B cell (primary cell): Measurements from ENCODE around the gene CMTM6. TPM values are rescaled to one million over a fixed set of nuclear protein-coding genes. Genes with fewer than 3 reads are reported as not detected.
"Not testable (repeated sequence)": the region's sequence is repeated elsewhere in the genome, so short reads cannot be mapped to it uniquely, and the experiment has no call there.

Experiments
- ATAC-seq: fragments of 200-7000 bp; cut with Tn5 transposase; one replicate; pipeline ENCODE4 v1.10.0; 2021; ENCODE audit warnings: low read depth, mild to moderate bottlenecking, moderate number of reproducible peaks, moderate library complexity
- CTCF ChIA-PET: fragments of 350-600 bp; sonication (Branson Sonifier 250); formaldehyde crosslinking; loops from one replicate; lab custom pipeline; 2021; ENCODE audit warnings: antibody characterized with exemption, inconsistent platforms; lab: Charles Lee
- POLR2A ChIA-PET: fragments of 350-600 bp; sonication (Branson Sonifier 250); formaldehyde crosslinking; loops from one replicate; lab custom pipeline; 2021; ENCODE audit warnings: antibody characterized with exemption; lab: Charles Lee
- DNase-seq: peaks from one replicate; pipeline ENCODE4 v3.0.0; 2013
- H2AFZ ChIP-seq: 2 replicates; pipeline ENCODE4 v1.6.1; 2012; ENCODE audit warnings: mild to moderate bottlenecking, low read depth, low read length; ENCODE audit not compliant: insufficient read depth, poor library complexity, severe bottlenecking
- H3K27ac ChIP-seq, 2 donors: 1 replicate in 1 of 2; 2 replicates in 1 of 2; pipeline ENCODE4 v1.5.1; 2012 to 2013; ENCODE audit warnings: low read length in 2 of 2, mild to moderate bottlenecking in 2 of 2, moderate library complexity in 1 of 2
- H3K27me3 ChIP-seq, 4 experiments: fragments of 200-600 bp in 1 of 4; sonication (generic) in 1 of 4; replicated peaks in 1 of 4; 1 replicate in 2 of 4; 2 replicates in 2 of 4; pipeline versions ENCODE4 v1.6.1 to v1.7.0; 2013 to 2016; ENCODE audit warnings: low read length in 3 of 4, mild to moderate bottlenecking in 2 of 4, mixed read lengths in 1 of 4, moderate library complexity in 1 of 4; ENCODE audit not compliant: insufficient read depth in 4 of 4, control insufficient read depth in 3 of 4; ENCODE audit errors: control extremely low read depth in 1 of 4
- H3K36me3 ChIP-seq, 2 experiments: replicated peaks in 1 of 2; 1 replicate in 1 of 2; 2 replicates in 1 of 2; pipeline versions ENCODE4 v1.6.1 to v1.7.1; 2013; ENCODE audit warnings: low read length in 1 of 2; ENCODE audit not compliant: insufficient read depth in 2 of 2, control insufficient read depth in 1 of 2; ENCODE audit errors: control extremely low read depth in 1 of 2, extremely low read depth in 1 of 2
- H3K4me1 ChIP-seq, 2 donors: fragments of 200-600 bp in 1 of 2; sonication (generic) in 1 of 2; 1 replicate in 1 of 2; 2 replicates in 1 of 2; pipeline versions ENCODE4 v1.5.1 to v1.6.1; 2013 to 2017; ENCODE audit warnings: low read length in 2 of 2; ENCODE audit not compliant: control insufficient read depth in 2 of 2, insufficient read depth in 2 of 2
- H3K4me2 ChIP-seq: replicated peaks from 2 replicates; pipeline ENCODE3; 2012; ENCODE audit warnings: mild to moderate bottlenecking, low read depth, low read length; ENCODE audit not compliant: poor library complexity, severe bottlenecking
- H3K4me3 ChIP-seq, 5 experiments: fragments of 200-600 bp in 1 of 5; sonication (generic) in 1 of 5; 1 replicate in 3 of 5; 2 replicates in 2 of 5; pipeline versions ENCODE4 v1.5.1 to v1.7.0; 2011 to 2016; ENCODE audit warnings: low read length in 4 of 5, mild to moderate bottlenecking in 4 of 5, low read depth in 2 of 5, control low read depth in 1 of 5, moderate library complexity in 1 of 5; ENCODE audit not compliant: insufficient read depth in 1 of 5; ENCODE audit errors: control extremely low read depth in 1 of 5, extremely low read depth in 1 of 5
- H3K79me2 ChIP-seq: fragments of 200-600 bp; sonication (generic); one replicate; pipeline ENCODE4 v1.6.0; 2016; ENCODE audit warnings: low read length; ENCODE audit not compliant: control insufficient read depth, insufficient read depth
- H3K9ac ChIP-seq: fragments of 200-600 bp; sonication (generic); 2 replicates; pipeline ENCODE4 v1.6.1; 2017; ENCODE audit warnings: mild to moderate bottlenecking, low read length, moderate library complexity
- H3K9me3 ChIP-seq, 3 donors: one replicate each; pipeline versions ENCODE4 v1.6.1 to v1.7.1; 2013; ENCODE audit warnings: low read length in 2 of 3; ENCODE audit not compliant: control insufficient read depth in 2 of 3, insufficient read depth in 1 of 3; ENCODE audit errors: control extremely low read depth in 1 of 3
- H4K20me1 ChIP-seq: 2 replicates; pipeline ENCODE4 v1.6.0; 2012; ENCODE audit warnings: mild to moderate bottlenecking, low read length; ENCODE audit not compliant: insufficient read depth, control insufficient read depth, poor library complexity, severe bottlenecking
- H3K27ac Mint-ChIP-seq: one replicate; pipeline ENCODE4 v1.8.0; 2021; ENCODE audit warnings: mixed read lengths
- H3K27me3 Mint-ChIP-seq: one replicate; pipeline ENCODE4 v1.8.0; 2021; ENCODE audit warnings: mixed read lengths
- H3K4me1 Mint-ChIP-seq: one replicate; pipeline ENCODE4 v1.8.0; 2021; ENCODE audit warnings: mixed read lengths
- H3K4me3 Mint-ChIP-seq: one replicate; pipeline ENCODE4 v1.8.0; 2021; ENCODE audit warnings: mixed read lengths
- H3K9me3 Mint-ChIP-seq: one replicate; pipeline ENCODE4 v1.8.0; 2022; ENCODE audit warnings: mixed read lengths; ENCODE audit not compliant: insufficient read depth
- EZH2 ChIP-seq: IDR thresholded peaks from 2 replicates; pipeline ENCODE4 v1.6.1; 2012; ENCODE audit warnings: borderline replicate concordance, low read depth, mild to moderate bottlenecking, moderate library complexity, low read length; ENCODE audit not compliant: insufficient read depth, poor library complexity, severe bottlenecking
- WGBS: methylation state at CpG from one replicate; pipeline ENCODE4 v1.1.5; 2013; ENCODE audit warnings: missing lambda C conversion rate; ENCODE audit not compliant: insufficient coverage; 5-methylcytosine and 5-hydroxymethylcytosine counted together
- intact Hi-C: fragments of 100-400 bp; cut with micrococcal nuclease; formaldehyde crosslinking; loops from one replicate; pipeline ENCODE4 v1.10.0; 2022
- polyA plus RNA-seq: library from polyadenylated mRNA; depleted of rRNA; stranded (reverse); fragments of >200 nt; gene quantifications from 2 replicates; pipeline ENCODE4 v1.2.3, GENCODE V29; 2012
- total RNA-seq, 2 donors: library from RNA; stranded (reverse); fragments of 120-200 nt in 1 of 2; gene quantifications; 1 replicate in 1 of 2; 2 replicates in 1 of 2; pipeline versions ENCODE4 v1.2.3 to v1.2.4, GENCODE V29; 2013 to 2022
- TF ChIP-seq, protein P1 (sequence below): fragments of 200-600 bp; IDR thresholded peaks from one replicate; pipeline ENCODE4 v1.8.0; 2022; ENCODE audit warnings: antibody characterized with exemption, mild to moderate bottlenecking

The CMTM6 gene
- total and polyA plus RNA-seq, 2 donors (not counting 1 experiment from before 2014, with no cell fraction given): 19.2 to 66.3 TPM

DNA sequence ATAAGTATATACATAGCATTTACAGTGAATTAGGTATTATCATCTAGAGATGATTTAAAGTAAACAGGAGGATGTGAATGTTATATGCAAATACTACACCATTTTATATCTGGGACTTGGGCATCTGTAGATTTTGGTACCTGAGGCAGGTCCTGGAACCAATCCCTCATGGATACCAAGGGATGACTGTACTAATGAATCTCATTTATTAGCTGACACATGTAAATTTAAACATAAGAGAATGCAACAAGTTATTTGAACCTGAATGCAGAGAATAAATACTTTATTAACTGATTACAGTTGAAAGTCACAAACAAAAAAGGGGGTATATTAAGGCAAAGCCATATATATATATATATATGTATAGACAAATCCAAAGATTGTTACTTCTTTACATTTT, 23.1 kb upstream of the CMTM6 start:
- CTCF ChIA-PET: no interaction called here
- intact Hi-C loops: no loop called here

DNA sequence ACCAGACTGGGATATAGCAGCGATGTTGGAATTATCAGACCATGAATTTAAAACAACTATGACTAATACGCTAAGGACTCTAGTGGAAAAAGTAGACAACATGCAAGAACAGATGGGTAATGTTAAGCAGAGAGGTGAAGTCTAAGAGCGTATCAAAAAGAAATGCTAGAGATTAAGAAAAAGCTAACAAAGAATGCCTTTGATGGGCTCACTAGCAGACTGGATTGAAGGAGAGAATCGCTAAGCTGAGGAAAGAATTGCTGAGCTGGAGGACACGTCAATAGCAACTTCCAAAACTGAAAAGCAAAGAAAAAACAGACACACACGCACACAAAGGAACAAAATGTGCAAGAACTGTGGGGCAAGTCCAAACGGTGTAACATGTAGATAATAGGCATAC, 20.0 kb upstream of the CMTM6 start:
- H3K79me2 ChIP-seq: no peaks in the 10 kb centered on the region
- H3K9me3 Mint-ChIP-seq: peaks cover 2% of the 10 kb centered on the region
- peaks cover 8 to 25% of the 10 kb centered on the region in 2 experiments for H3K36me3 ChIP-seq
- H3K9me3 ChIP-seq: no peaks in the 10 kb centered on the region
- ChIA-PET POLR2A (no interaction called here), CTCF (interaction anchor here (1.2 to 1.3 kb wide), 3 partner anchors 9 to 151 kb away, joined by 3 to 5 read pairs (median 3); no protein-coding TSS in a partner anchor)
- H3K27ac Mint-ChIP-seq: no peak overlapping the region
- no peak overlapping the region for H3K4me2 ChIP-seq
- no peaks in the 10 kb centered on the region for H4K20me1 ChIP-seq
- H3K4me1 ChIP-seq: no peaks in the 10 kb centered on the region
- H3K27ac ChIP-seq: no peak overlapping the region
- WGBS: 87% methylated on average over 1 of the region's 7 CpGs
- H3K4me3 Mint-ChIP-seq: no peak overlapping the region
- H2AFZ ChIP-seq: no peak overlapping the region
- H3K4me1 Mint-ChIP-seq: peaks cover 9% of the 10 kb centered on the region
- no peak overlapping the region for H3K4me3 ChIP-seq
- H3K27me3 Mint-ChIP-seq: no peaks in the 10 kb centered on the region
- ATAC-seq (no peak), DNase-seq (no peak)
- no peaks in the 10 kb centered on the region for H3K27me3 ChIP-seq
- TF ChIP-seq, protein P1, sequence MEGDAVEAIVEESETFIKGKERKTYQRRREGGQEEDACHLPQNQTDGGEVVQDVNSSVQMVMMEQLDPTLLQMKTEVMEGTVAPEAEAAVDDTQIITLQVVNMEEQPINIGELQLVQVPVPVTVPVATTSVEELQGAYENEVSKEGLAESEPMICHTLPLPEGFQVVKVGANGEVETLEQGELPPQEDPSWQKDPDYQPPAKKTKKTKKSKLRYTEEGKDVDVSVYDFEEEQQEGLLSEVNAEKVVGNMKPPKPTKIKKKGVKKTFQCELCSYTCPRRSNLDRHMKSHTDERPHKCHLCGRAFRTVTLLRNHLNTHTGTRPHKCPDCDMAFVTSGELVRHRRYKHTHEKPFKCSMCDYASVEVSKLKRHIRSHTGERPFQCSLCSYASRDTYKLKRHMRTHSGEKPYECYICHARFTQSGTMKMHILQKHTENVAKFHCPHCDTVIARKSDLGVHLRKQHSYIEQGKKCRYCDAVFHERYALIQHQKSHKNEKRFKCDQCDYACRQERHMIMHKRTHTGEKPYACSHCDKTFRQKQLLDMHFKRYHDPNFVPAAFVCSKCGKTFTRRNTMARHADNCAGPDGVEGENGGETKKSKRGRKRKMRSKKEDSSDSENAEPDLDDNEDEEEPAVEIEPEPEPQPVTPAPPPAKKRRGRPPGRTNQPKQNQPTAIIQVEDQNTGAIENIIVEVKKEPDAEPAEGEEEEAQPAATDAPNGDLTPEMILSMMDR: no peak
- no peak for TF ChIP-seq EZH2
- no peak overlapping the region for H3K9ac ChIP-seq
- intact Hi-C loops: no loop called here

More for the DNA sequence above, 23.1 kb upstream of the CMTM6 start:
- Histone ChIP-seq H3K4me2 (no peak overlapping the region), H2AFZ (no peak overlapping the region), H3K4me3 (no peak overlapping the region), H4K20me1 (no peaks in the 10 kb centered on the region), H3K4me1 (no peaks in the 10 kb centered on the region), H3K27ac (no peak overlapping the region), H3K79me2 (no peaks in the 10 kb centered on the region), H3K9me3 (no peaks in the 10 kb centered on the region), H3K9ac (no peak overlapping the region), H3K27me3 (no peaks in the 10 kb centered on the region), H3K36me3 (peaks cover 14 to 38% of the 10 kb centered on the region in 2 experiments)
- no peak overlapping the region for H3K4me3 Mint-ChIP-seq
- peaks cover 2% of the 10 kb centered on the region for H3K4me1 Mint-ChIP-seq
- no peaks in the 10 kb centered on the region for H3K27me3 Mint-ChIP-seq
- DNase-seq: no peak
- POLR2A ChIA-PET: no interaction called here
- no peak overlapping the region for H3K27ac Mint-ChIP-seq
- no peak for ATAC-seq
- TF ChIP-seq, protein P1: no peak
- TF ChIP-seq EZH2: no peak
- H3K9me3 Mint-ChIP-seq: peaks cover 2% of the 10 kb centered on the region

DNA sequence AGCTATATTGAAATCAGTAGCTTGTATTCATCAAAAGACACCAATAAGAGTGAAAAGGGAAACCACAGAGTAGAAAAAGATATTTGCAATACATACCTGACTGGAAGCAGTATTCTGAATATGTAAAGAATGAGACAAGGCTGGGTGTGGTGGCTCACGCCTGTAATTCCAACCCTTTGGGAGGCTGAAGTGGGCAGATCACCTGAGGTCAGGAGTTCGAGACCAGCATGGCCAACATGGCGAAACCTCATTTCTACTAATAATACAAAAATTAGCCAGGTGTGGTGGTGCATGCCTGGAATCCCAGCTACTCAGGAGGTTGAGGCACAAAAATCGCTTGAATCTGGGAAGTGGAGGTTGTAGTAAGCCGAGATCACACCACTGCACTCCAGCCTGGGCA, 16.3 kb upstream of the CMTM6 start:
- WGBS: 100% methylated on average over 2 of the region's 5 CpGs
- H3K4me1 ChIP-seq: peaks cover 6 to 12% of the 10 kb centered on the region in 2 donors
- H3K9me3 Mint-ChIP-seq, H3K36me3 ChIP-seq, DNase-seq, H3K27me3 ChIP-seq, H3K4me3 ChIP-seq, H3K79me2 ChIP-seq, H3K4me3 Mint-ChIP-seq, H3K9ac ChIP-seq, H4K20me1 ChIP-seq, H3K9me3 ChIP-seq, H3K27ac ChIP-seq, ATAC-seq, H3K27me3 Mint-ChIP-seq, H2AFZ ChIP-seq, H3K4me2 ChIP-seq: not testable (repeated sequence)
- H3K4me1 Mint-ChIP-seq: peaks cover 23% of the 10 kb centered on the region
- ChIA-PET POLR2A (interaction anchor here (0.9 kb wide), 1 partner anchor 140 kb away, joined by 4 read pairs; no protein-coding TSS in a partner anchor), CTCF (interaction anchor here (1.0 kb wide), 1 partner anchor 9 kb away, joined by 3 read pairs; no protein-coding TSS in a partner anchor)
- intact Hi-C loops: loop anchor here (10.0 kb wide), 1 partner anchor 556 kb away; no protein-coding TSS in a partner anchor
- peak overlapping the region; percentile 32 for H3K27ac Mint-ChIP-seq
